ENCODE data around the gene NEDD9.

DNA sequence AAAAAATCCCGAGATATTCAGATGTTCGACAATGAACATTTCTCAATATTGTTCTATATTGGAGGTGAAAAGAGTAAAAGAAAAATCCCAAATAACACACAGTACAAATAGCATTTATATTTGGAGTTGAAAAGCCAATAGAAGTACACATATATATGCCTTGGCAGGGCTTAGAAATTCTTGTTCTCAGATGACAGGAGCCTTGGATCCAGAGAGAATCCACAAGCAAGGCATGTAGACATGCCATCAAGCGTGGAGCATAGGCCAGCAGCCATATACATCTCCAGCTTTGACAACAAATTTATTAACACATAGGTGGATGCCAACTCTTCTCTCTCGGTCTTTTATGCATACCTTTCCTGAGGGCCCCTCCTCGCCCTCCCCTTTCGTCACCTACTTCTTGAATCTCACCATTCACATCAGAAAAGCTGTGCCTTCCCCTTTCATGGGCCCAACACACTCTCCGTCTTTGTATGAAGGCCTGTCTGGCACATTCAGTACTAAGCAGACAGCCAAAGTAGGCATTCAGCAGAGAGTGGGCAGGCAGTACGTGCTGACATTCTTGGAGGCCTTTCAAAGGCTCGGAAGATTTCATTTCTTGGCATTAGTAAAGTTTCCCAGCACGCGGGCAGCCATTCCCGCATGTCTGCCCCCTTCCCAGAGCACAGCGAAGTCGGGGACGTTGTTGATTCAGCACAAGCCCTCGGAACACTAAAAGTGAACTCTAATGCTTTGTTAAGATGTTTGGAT lies 18.2 kb downstream of the NEDD9 start:
- no peak for TF ChIP-seq EZH2 (IDR thresholded peaks at IDR 0.05; ENCODE audit: borderline replicate concordance, low read length)
- TF ChIP-seq, protein P1, sequence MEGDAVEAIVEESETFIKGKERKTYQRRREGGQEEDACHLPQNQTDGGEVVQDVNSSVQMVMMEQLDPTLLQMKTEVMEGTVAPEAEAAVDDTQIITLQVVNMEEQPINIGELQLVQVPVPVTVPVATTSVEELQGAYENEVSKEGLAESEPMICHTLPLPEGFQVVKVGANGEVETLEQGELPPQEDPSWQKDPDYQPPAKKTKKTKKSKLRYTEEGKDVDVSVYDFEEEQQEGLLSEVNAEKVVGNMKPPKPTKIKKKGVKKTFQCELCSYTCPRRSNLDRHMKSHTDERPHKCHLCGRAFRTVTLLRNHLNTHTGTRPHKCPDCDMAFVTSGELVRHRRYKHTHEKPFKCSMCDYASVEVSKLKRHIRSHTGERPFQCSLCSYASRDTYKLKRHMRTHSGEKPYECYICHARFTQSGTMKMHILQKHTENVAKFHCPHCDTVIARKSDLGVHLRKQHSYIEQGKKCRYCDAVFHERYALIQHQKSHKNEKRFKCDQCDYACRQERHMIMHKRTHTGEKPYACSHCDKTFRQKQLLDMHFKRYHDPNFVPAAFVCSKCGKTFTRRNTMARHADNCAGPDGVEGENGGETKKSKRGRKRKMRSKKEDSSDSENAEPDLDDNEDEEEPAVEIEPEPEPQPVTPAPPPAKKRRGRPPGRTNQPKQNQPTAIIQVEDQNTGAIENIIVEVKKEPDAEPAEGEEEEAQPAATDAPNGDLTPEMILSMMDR (IDR thresholded peaks at IDR 0.05; ENCODE audit: low read length) = no peak

All from OCI-LY1 (cell line).